Cardiac fibroblast (primary cell): ENCODE results near the gene MFN2.
A peak's percentile ranks its signal among the peaks of the same experiment; 100 is the strongest.

ENCODE experiments used
- DNase-seq, 2 donors: peaks; one replicate each; pipeline versions ENCODE4 v3.0.0 to v3.0.0-alpha.2; 2010; ENCODE audit warnings: low read depth in 2 of 2
- H3K4me3 ChIP-seq, 2 donors: replicated peaks in 1 of 2; 1 replicate in 1 of 2; 2 replicates in 1 of 2; pipeline ENCODE4 v1.5.1; 2011; ENCODE audit warnings: low read depth in 2 of 2, low read length in 2 of 2, mild to moderate bottlenecking in 2 of 2, moderate library complexity in 1 of 2
- CTCF ChIP-seq: IDR thresholded peaks from one replicate; pipeline ENCODE4 v1.5.1; 2011; ENCODE audit warnings: low read depth, mild to moderate bottlenecking, low read length, inconsistent platforms

The MFN2 gene

GRCh38 chr1:11991969-11992676 is 11.9 kb downstream of the MFN2 start:
- no peak for DNase-seq
- TF ChIP-seq CTCF = no peak
- H3K4me3 ChIP-seq = no peak overlapping the region

GRCh38 chr1:11997081-11997850 is 17.0 kb downstream of the MFN2 start:
- TF ChIP-seq CTCF = no peak
- H3K4me3 ChIP-seq = no peak overlapping the region
- DNase-seq = no peak

- DNase-seq = no peak
- no peak for TF ChIP-seq CTCF
- H3K4me3 ChIP-seq = no peak overlapping the region
Observed at GRCh38 chr1:11998636-11999035, 18.4 kb downstream of the MFN2 start.

- no peak for TF ChIP-seq CTCF
- DNase-seq = no peak
Observed at GRCh38 chr1:11999236-11999635, 19.0 kb downstream of the MFN2 start.

GRCh38 chr1:12001249-12001917 is 21.1 kb downstream of the MFN2 start:
- H3K4me3 ChIP-seq = no peak overlapping the region
- peak; percentile 67 for TF ChIP-seq CTCF
- peak; percentile 73 to 76 for DNase-seq

More at GRCh38 chr1:11999236-11999635, 19.0 kb downstream of the MFN2 start:
- no peak overlapping the region for H3K4me3 ChIP-seq

GRCh38 chr1:12001996-12002493 is 21.8 kb downstream of the MFN2 start:
- peak in 1 of 2 donors; percentile 40 for DNase-seq
- TF ChIP-seq CTCF = no peak

More at GRCh38 chr1:12001996-12002493, 21.8 kb downstream of the MFN2 start:
- no peak overlapping the region for H3K4me3 ChIP-seq
